DND-41 (cell line): Measurements from ENCODE around the gene MS4A4E.
"Not testable (repeated sequence)": the region's sequence is repeated elsewhere in the genome, so short reads cannot be mapped to it uniquely, and the experiment has no call there.

ENCODE experiments used
- ATAC-seq: fragments of 200-7000 bp; cut with Tn5 transposase; 3 replicates; pipeline ENCODE4 v1.9.1; 2021; ENCODE audit warnings: low read depth; ENCODE audit not compliant: insufficient read depth
- DNase-seq: peaks from one replicate; pipeline ENCODE4 v3.0.0-alpha.2; 2020
- H2AFZ ChIP-seq: 2 replicates; pipeline ENCODE4 v1.6.0; 2012; ENCODE audit warnings: low read depth, low read length
- H3K27ac ChIP-seq: 2 replicates; pipeline ENCODE4 v1.5.1; 2012; ENCODE audit warnings: low read length, inconsistent platforms
- H3K27me3 ChIP-seq: fragments of 200-600 bp; sonication (generic); 2 replicates; pipeline ENCODE4 v1.6.0; 2012; ENCODE audit warnings: low read length, mild to moderate bottlenecking, inconsistent platforms; ENCODE audit not compliant: insufficient read depth, poor library complexity
- H3K36me3 ChIP-seq: 2 replicates; pipeline ENCODE4 v1.5.1; 2012; ENCODE audit warnings: low read length, inconsistent platforms; ENCODE audit not compliant: insufficient read depth
- H3K4me1 ChIP-seq: 2 replicates; pipeline ENCODE4 v1.5.1; 2012; ENCODE audit warnings: mild to moderate bottlenecking, low read length; ENCODE audit not compliant: insufficient read depth
- H3K4me2 ChIP-seq: 2 replicates; pipeline ENCODE4 v1.6.0; 2012; ENCODE audit warnings: mild to moderate bottlenecking, moderate library complexity, low read length, inconsistent platforms; ENCODE audit not compliant: insufficient read depth
- H3K4me3 ChIP-seq, 2 experiments: fragments of 200-600 bp in 1 of 2; shearing (Covaris generic) in 1 of 2; 2 replicates each; pipeline ENCODE4 v1.5.1; 2012 to 2016; ENCODE audit warnings: inconsistent platforms in 2 of 2, low read length in 2 of 2, mild to moderate bottlenecking in 2 of 2, low read depth in 1 of 2, moderate library complexity in 1 of 2
- H3K79me2 ChIP-seq: 2 replicates; pipeline ENCODE4 v1.6.0; 2012; ENCODE audit warnings: low read length, inconsistent platforms; ENCODE audit not compliant: insufficient read depth
- H3K9ac ChIP-seq: 2 replicates; pipeline ENCODE4 v1.6.0; 2012; ENCODE audit warnings: low read depth, mild to moderate bottlenecking, inconsistent platforms, low read length, moderate library complexity
- H3K9me3 ChIP-seq: 2 replicates; pipeline ENCODE4 v1.5.1; 2012; ENCODE audit warnings: low read length, moderate library complexity, mild to moderate bottlenecking, inconsistent platforms; ENCODE audit not compliant: insufficient read depth, severe bottlenecking
- H4K20me1 ChIP-seq: 2 replicates; pipeline ENCODE4 v1.6.0; 2012; ENCODE audit warnings: low read length; ENCODE audit not compliant: insufficient read depth
- CTCF ChIP-seq: IDR thresholded peaks from 2 replicates; pipeline ENCODE4 v1.5.1; 2012; ENCODE audit warnings: borderline replicate concordance, low read length, moderate library complexity, mild to moderate bottlenecking; ENCODE audit not compliant: poor library complexity, severe bottlenecking; ENCODE audit errors: extremely low read depth
- EZH2 ChIP-seq: IDR thresholded peaks from 3 replicates; pipeline ENCODE4 v1.6.1; 2012; ENCODE audit warnings: borderline replicate concordance, low read depth, mild to moderate bottlenecking, moderate library complexity, low read length, inconsistent platforms; ENCODE audit not compliant: severe bottlenecking

MS4A4E gene

GRCh38 chr11:60159868-60160267 lies 83.1 kb downstream of the MS4A4E start:
- Histone ChIP-seq H3K36me3 (no peaks in the 10 kb centered on the region), H3K4me3 (no peak overlapping the region), H3K9me3 (peaks cover 2% of the 10 kb centered on the region), H3K4me2 (no peak overlapping the region), H3K27ac (no peak overlapping the region), H3K9ac (no peak overlapping the region), H3K27me3 (no peaks in the 10 kb centered on the region), H2AFZ (no peak overlapping the region), H4K20me1 (no peaks in the 10 kb centered on the region), H3K79me2 (no peaks in the 10 kb centered on the region), H3K4me1 (no peaks in the 10 kb centered on the region)
- ATAC-seq = no peak
- TF ChIP-seq EZH2 (no peak), CTCF (no peak)
- DNase-seq = no peak

GRCh38 chr11:60159284-60159683 lies 83.7 kb downstream of the MS4A4E start:
- no peaks in the 10 kb centered on the region for H3K9me3 ChIP-seq
- H3K27me3 ChIP-seq = no peaks in the 10 kb centered on the region
- H3K4me1 ChIP-seq = no peaks in the 10 kb centered on the region
- no peak overlapping the region for H3K4me2 ChIP-seq
- no peak overlapping the region for H2AFZ ChIP-seq
- H4K20me1 ChIP-seq = no peaks in the 10 kb centered on the region
- no peak for ATAC-seq
- no peak overlapping the region for H3K9ac ChIP-seq
- H3K36me3 ChIP-seq = no peaks in the 10 kb centered on the region
- TF ChIP-seq CTCF (no peak), EZH2 (no peak)
- DNase-seq = no peak
- H3K79me2 ChIP-seq = no peaks in the 10 kb centered on the region
- no peak overlapping the region for H3K4me3 ChIP-seq
- H3K27ac ChIP-seq = no peak overlapping the region

GRCh38 chr11:60158636-60159035 lies 84.3 kb downstream of the MS4A4E start:
- Histone ChIP-seq H3K27me3 (no peaks in the 10 kb centered on the region), H3K4me3 (no peak overlapping the region), H3K9me3 (no peaks in the 10 kb centered on the region), H2AFZ (no peak overlapping the region), H3K4me1 (no peaks in the 10 kb centered on the region), H3K9ac (no peak overlapping the region), H3K79me2 (no peaks in the 10 kb centered on the region), H3K4me2 (no peak overlapping the region), H3K36me3 (no peaks in the 10 kb centered on the region), H4K20me1 (no peaks in the 10 kb centered on the region), H3K27ac (no peak overlapping the region)
- ATAC-seq = no peak
- no peak for DNase-seq
- TF ChIP-seq CTCF (no peak), EZH2 (no peak)

GRCh38 chr11:60155931-60156330 lies 87.0 kb downstream of the MS4A4E start:
- Histone ChIP-seq H3K36me3 (no peaks in the 10 kb centered on the region), H3K27ac (no peak overlapping the region), H3K79me2 (no peaks in the 10 kb centered on the region), H3K4me3 (no peak overlapping the region), H3K27me3 (no peaks in the 10 kb centered on the region), H3K4me1 (no peaks in the 10 kb centered on the region), H3K9ac (no peak overlapping the region), H2AFZ (no peak overlapping the region), H4K20me1 (no peaks in the 10 kb centered on the region), H3K4me2 (no peak overlapping the region), H3K9me3 (no peaks in the 10 kb centered on the region)
- DNase-seq (no peak), ATAC-seq (no peak)
- TF ChIP-seq CTCF = no peak
- no peak for TF ChIP-seq EZH2

- ATAC-seq, H3K4me3 ChIP-seq, H3K36me3 ChIP-seq, DNase-seq, H4K20me1 ChIP-seq, H3K79me2 ChIP-seq, H2AFZ ChIP-seq, H3K9ac ChIP-seq, H3K27me3 ChIP-seq, H3K4me1 ChIP-seq, H3K27ac ChIP-seq, H3K4me2 ChIP-seq, H3K9me3 ChIP-seq: not testable (repeated sequence)
These were observed 90.2 kb downstream of the MS4A4E start for GRCh38 chr11:60152727-60153126.
